Measurements from ENCODE around the gene CLIP2. TPM values are rescaled to one million over a fixed set of nuclear protein-coding genes. Genes with fewer than 3 reads are reported as not detected.

CLIP2 gene
- total and polyA plus RNA-seq, 7 donors: 20.7 to 56.4 (median 23.4) TPM

GRCh38 chr7:74289659-74290552, 699 bp downstream of the CLIP2 start:
- peak overlapping the region; percentile 82 to 96 (median 94) for H3K4me3 ChIP-seq
- peak; percentile 82 for DNase-seq
- H3K4me1 ChIP-seq: peaks cover 0 to 43% (median 32%) of the 10 kb centered on the region in 4 donors
- WGBS, 2 donors: 1% methylated on average over 60 of the region's 60 CpGs
- H3K27me3 ChIP-seq: no peaks in the 10 kb centered on the region
- peak overlapping the region; percentile 75 to 86 (median 82) for H3K27ac ChIP-seq
- TF ChIP-seq POLR2A (IDR thresholded peaks at IDR 0.05): no peak
- peak in 2 of 4 donors; percentile 22 to 42 for TF ChIP-seq POLR2AphosphoS5 (IDR thresholded peaks at IDR 0.05)
- intact Hi-C loops (cut with DNase I): loop anchor here (1.0 to 5.0 kb wide), 4 partner anchors 19 to 102 kb away; no protein-coding TSS in a partner anchor
- H3K36me3 ChIP-seq: no peaks in the 10 kb centered on the region
- no peaks in the 10 kb centered on the region for H3K9me3 ChIP-seq

DNA sequence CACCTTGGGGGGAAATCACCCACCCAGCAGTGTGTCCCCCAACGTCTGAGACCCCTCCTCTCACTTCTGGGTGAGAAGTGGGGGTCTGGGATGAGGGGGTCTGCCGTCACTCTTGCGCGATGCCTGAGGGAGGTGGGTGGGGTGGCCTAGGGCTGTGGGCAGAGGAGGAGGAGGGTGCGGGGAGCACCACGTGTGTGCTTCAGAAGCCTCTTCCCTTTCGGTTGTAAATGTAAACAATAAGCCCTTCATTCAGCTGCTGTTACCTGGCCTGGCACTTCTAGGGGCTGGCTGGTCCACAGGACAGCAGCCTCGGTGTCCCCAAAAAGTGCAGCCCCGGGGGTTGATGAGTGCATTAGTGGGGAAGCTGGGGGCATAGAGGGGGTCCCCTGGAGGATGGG, 1.3 kb downstream of the CLIP2 start:
- TF ChIP-seq CTCF (IDR thresholded peaks at IDR 0.05) (no peak), EP300 (IDR thresholded peaks at IDR 0.05) (no peak), POLR2A (IDR thresholded peaks at IDR 0.05) (no peak), POLR2AphosphoS5 (IDR thresholded peaks at IDR 0.05) (no peak)
- Histone ChIP-seq H3K4me3 (peak overlapping the region; percentile 82 to 96 (median 94)), H3K9me3 (no peaks in the 10 kb centered on the region), H3K27ac (peak overlapping the region; percentile 75 to 86 (median 82)), H3K4me1 (peaks cover 0 to 45% (median 35%) of the 10 kb centered on the region in 4 donors), H3K27me3 (no peaks in the 10 kb centered on the region), H3K36me3 (no peaks in the 10 kb centered on the region)
- 1 to 3% methylated on average over 9 of the region's 9 CpGs for WGBS, 2 donors
- DNase-seq: no peak
- intact Hi-C loops (cut with DNase I): loop anchor here (1.0 to 5.0 kb wide), 3 partner anchors 37 to 102 kb away; no protein-coding TSS in a partner anchor

DNA sequence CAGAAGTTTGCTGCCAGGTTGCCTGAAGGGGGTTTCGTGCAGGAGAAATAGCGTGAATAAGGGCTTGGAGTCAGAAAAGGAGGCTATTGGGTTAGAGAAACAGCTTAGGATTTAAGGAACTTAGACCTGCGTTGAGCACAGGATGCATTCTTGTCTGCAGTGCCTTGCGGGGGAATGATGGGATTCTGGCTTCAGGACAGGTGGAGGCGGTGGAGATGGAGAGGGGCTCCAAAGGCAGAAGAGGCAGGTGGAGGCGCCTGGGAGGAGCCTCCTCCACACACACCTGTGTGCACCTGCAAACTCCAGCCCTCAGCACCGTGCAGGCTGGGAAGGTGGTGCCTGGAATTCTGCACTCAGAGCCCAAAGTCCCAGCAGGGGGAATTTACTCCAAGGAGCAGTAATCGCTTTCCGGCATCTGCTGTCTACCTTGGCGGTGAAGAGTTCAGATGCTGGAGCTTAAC, 1.8 kb downstream of the CLIP2 start:
- Histone ChIP-seq H3K27ac (peak overlapping the region in 3 of 4 donors; percentile 82 to 86 (median 83)), H3K4me1 (peaks cover 0 to 45% (median 36%) of the 10 kb centered on the region in 4 donors), H3K4me3 (peak overlapping the region in 1 of 4 donors; percentile 82), H3K9me3 (no peaks in the 10 kb centered on the region), H3K27me3 (no peaks in the 10 kb centered on the region), H3K36me3 (no peaks in the 10 kb centered on the region)
- no peak for DNase-seq
- TF ChIP-seq POLR2AphosphoS5 (IDR thresholded peaks at IDR 0.05): no peak
- 12 to 53% methylated on average over 10 of the region's 10 CpGs for WGBS, 2 donors
- intact Hi-C loops (cut with DNase I): loop anchor here (1.0 to 5.0 kb wide), 3 partner anchors 38 to 101 kb away; no protein-coding TSS in a partner anchor

- Histone ChIP-seq H3K27me3 (no peaks in the 10 kb centered on the region), H3K4me1 (peaks cover 0 to 45% (median 36%) of the 10 kb centered on the region in 4 donors), H3K27ac (no peak overlapping the region), H3K9me3 (no peaks in the 10 kb centered on the region), H3K4me3 (no peak overlapping the region), H3K36me3 (no peaks in the 10 kb centered on the region)
- 30 to 77% methylated on average over 5 of the region's 5 CpGs for WGBS, 2 donors
- no peak for TF ChIP-seq POLR2A (IDR thresholded peaks at IDR 0.05)
- TF ChIP-seq POLR2AphosphoS5 (IDR thresholded peaks at IDR 0.05): no peak
- TF ChIP-seq CTCF (IDR thresholded peaks at IDR 0.05): no peak
- no peak for TF ChIP-seq EP300 (IDR thresholded peaks at IDR 0.05)
- DNase-seq: no peak
- intact Hi-C loops (cut with DNase I): loop anchor here (5.0 kb wide), 2 partner anchors 81 to 101 kb away; no protein-coding TSS in a partner anchor
These were observed 2.3 kb downstream of the CLIP2 start for GRCh38 chr7:74291535-74291934.

DNA sequence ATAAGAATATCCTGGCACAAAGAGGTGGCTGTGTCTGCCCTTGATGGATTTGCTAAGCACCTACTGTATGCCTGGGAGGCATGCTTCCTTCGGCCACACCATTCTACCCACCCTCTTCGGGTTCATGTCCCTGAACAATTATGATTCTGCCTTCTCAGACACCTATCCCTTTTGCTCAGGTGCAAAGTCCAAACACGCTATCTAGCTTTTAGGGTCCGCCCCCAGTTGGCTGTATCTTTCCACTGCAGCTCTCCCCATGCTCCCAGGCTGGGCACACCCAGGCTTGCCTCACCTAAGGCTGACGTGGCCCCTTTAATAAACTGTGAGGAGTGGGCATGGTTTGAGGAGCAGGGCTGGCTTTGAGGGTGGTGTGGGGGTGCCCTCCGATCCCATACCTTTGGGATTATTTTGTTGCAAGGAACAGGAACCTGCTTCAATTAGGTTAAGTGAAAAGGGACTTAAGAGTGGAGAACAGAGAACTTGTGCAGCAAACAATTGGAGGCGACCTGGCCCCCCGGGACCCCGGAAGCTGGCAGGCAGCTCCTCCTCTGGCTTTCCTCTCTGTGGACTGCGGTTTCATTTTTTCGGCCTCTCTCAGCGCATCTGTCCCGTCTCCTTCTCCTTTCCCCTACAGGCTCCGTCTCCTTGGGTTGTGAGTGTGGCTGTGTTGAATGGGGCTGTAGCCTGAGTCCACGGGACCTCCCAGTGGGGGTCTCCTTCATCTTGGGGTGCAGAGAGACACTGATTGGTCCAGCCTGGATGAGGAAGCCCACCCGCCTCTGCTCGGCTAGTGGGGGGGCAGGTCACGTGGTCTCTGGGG, 3.8 kb downstream of the CLIP2 start:
- no peaks in the 10 kb centered on the region for H3K9me3 ChIP-seq
- intact Hi-C loops (cut with DNase I): loop anchor here (5.0 kb wide), 2 partner anchors 79 to 99 kb away; no protein-coding TSS in a partner anchor
- no peaks in the 10 kb centered on the region for H3K27me3 ChIP-seq
- no peak for DNase-seq
- WGBS, 2 donors: 16 to 60% methylated on average over 18 of the region's 18 CpGs
- H3K36me3 ChIP-seq: no peaks in the 10 kb centered on the region
- H3K4me3 ChIP-seq: no peak overlapping the region
- peak overlapping the region in 2 of 4 donors; percentile 31 to 57 for H3K27ac ChIP-seq
- TF ChIP-seq POLR2A (IDR thresholded peaks at IDR 0.05): no peak
- no peak for TF ChIP-seq EP300 (IDR thresholded peaks at IDR 0.05)
- TF ChIP-seq CTCF (IDR thresholded peaks at IDR 0.05): no peak
- no peak for TF ChIP-seq POLR2AphosphoS5 (IDR thresholded peaks at IDR 0.05)
- H3K4me1 ChIP-seq: peaks cover 0 to 44% (median 35%) of the 10 kb centered on the region in 4 donors

Data from sigmoid colon (tissue), 7 donors.